Inferior parietal cortex (tissue), 1 donor: ENCODE results near the gene TREML2.

Experiments used
- DNase-seq: peaks from one replicate; pipeline ENCODE4 v3.0.0-alpha.2; 2016; ENCODE audit errors: extremely low spot score

The TREML2 gene

DNA sequence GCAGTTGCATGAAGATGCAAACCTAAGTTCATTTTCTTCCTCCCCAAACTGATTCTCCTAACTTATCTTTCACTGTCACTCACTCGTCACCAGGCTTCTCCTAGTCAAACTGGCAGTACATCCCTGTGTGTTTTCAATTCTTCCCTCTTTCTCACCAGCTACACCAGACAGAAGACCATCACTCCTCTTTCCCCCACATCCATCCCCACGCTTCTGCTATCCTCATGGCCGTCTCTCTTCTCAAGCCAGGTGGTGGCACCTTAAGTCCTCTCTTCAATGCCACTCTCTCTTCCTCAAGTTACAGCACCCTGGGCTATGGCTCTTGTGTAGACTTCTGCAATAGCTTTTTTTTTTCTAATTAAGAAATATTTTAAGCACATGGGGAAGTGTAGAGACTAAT, 23.7 kb downstream of the TREML2 start:
- no peak for DNase-seq

DNA sequence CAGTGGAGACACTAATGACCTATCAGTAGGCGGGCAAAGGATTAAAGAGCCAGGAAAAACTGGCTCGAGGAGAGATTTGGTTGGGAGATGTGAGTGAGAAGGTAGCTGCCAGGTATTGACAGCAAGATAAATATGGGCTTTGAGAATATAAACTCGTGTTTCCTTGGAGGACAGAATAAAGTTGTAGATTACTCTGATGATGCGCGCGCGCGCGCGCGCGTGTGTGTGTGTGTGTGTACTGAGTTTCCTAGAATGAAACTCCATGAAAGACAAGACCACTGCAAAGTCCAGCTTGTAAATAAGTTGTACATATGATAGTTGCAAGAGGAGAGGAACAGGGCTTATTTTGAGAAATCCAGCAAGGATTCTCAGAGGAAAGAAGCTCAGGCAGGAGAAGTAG, 24.8 kb downstream of the TREML2 start:
- no peak for DNase-seq

GRCh38 chr6:41175084-41175483, 25.9 kb downstream of the TREML2 start:
- DNase-seq = no peak

DNA sequence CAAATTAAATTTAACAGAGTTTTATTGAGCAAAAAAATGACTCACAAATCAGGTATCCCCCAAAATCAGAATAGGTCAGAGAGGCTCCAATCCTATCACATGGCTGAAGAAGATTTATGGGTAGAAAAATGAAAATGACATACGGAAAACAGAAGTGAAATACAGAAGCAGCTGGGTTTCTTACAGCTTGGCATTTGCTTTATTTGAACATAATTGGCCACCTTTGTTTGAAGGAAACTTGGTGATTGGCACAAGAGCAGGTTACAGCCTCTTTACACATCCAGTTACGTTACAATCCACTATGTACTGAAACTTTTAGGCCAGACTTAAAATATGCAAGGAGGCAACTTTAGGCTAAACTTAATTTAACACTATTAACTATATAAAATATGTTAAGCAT, 26.3 kb downstream of the TREML2 start:
- DNase-seq = no peak

- no peak for DNase-seq
Measured at GRCh38 chr6:41171908-41172307, 29.0 kb downstream of the TREML2 start.

GRCh38 chr6:41170547-41171160, 30.3 kb downstream of the TREML2 start:
- DNase-seq = no peak

- no peak for DNase-seq
Measured at GRCh38 chr6:41167173-41167963, 33.6 kb downstream of the TREML2 start.

GRCh38 chr6:41164551-41165120, 36.3 kb downstream of the TREML2 start:
- DNase-seq = no peak

DNA sequence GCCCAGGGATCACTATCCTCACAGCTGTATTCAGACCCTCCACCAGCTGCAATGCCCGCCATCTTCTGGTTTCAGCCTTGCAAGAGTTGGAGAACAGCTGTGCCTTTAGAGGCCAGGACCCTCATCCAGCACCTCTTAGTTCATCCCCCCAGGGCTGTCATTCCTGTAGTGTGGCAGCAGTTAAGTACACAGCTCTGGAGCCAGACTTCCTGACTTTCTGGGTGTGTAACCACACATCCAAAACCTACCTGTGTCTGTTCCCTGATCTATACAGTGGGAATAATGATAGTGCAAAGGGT, 37.6 kb downstream of the TREML2 start:
- no peak for DNase-seq

DNA sequence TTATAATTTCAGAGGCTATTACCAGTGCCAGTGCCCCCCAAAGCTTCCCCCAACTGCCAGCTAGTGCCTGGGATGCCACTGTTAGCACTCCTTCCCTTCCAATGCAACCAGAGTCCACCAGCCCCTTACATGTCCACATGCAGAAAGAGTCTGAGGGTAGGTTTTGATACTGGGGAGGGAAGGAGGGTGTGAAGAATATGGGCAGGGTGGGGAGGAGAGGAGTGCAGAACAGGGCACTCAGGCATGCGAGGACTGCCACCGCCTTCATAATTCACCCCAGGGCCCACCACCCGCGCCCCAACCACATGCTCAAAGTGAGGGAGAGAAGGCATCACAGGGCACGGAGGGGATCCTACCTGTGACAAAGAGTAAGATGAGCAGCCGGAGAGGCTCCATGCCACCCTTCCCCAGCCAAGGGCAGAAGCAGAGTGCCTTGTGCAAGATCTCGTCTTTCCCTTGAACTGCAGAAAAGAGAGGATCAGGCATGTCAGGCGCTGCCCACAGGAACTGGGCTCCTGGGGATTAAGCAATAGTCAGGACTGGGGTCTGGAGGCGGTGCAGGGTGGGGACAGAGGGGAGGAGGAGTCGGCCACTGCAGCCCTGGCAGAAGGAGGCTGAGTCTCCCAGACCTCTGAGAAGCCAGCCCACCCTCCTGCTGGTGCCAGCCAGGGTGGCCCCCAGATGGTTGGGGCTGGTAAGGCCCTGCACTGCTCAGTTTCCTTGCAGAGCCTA, 38.1 kb downstream of the TREML2 start, which contains the start of gene TREM2:
TSS of gene TREM2 (minus strand) at position 430 of the 732 bp plus-strand sequence. CDS start at position 396, 34 bp downstream.
- DNase-seq = no peak

GRCh38 chr6:41161851-41162552, 38.9 kb downstream of the TREML2 start:
- DNase-seq = no peak

DNA sequence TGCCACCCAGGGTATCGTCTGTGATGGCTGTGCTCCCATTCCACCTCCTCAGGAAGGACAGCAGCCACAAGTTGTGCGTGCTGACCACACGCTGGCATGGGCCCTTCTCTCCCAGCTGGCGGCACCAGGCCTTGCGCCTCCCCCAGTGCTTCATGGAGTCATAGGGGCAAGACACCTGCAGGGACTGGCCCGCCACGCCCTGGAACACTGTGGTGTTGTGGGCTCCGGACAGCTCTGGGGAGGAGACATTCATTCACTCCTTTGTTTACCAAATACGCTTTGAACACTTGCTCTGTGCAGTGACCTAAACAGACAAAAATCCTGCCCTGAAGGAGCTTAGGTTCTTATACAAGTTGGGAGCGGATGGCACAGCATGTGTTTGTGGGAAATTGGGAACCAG, 39.6 kb downstream of the TREML2 start:
- DNase-seq = no peak

DNA sequence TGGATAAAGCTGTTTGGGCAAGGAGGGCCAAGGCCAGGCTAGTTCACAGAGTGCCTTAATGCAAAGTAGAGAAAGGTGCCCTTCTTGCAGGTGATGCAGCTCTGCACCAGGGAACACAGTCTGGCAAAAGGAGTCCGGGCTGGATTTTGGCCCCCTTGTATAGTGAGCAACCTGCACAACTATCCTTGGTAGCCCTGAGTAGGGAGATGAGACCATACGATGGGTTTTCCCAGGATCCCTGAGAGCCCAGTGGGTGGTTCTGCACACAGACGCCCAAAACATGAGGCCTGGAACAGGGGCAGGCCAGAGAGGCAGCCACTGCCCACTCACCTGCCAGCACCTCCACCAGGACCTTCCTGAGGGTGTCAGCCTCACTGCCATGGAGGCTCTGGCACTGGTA, 40.0 kb downstream of the TREML2 start:
- DNase-seq = no peak

DNA sequence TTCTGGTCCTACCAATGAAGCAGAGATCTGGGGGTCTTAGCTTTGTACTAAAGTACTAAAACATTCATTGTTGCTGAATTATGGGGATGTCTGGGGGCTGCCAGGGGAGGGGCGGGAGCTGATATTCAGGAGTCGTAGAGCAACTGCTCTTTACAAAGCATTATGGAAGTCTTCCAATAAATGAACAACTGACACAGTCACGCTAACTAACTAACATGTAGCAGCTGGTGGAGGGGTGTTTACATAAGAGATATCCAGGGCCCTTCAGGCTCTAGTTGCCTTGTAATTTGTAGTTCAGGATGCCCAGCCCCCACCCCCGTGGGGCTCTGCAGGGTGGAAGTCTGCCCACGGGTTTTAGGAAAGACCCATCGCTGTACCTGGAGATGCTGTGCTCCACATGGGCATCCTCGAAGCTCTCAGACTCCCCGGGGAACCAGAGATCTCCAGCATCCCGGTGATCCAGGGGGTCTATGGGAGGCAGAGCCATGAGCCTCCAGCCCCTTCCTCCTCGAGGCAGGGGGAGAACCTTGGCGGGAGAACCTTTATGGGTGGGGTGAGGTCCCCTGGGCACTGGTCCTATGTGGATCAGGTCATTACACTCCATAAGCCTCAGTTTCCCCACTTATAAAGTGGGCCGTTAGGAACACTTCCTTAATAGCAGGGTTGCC, 41.4 kb downstream of the TREML2 start:
- DNase-seq = no peak

DNA sequence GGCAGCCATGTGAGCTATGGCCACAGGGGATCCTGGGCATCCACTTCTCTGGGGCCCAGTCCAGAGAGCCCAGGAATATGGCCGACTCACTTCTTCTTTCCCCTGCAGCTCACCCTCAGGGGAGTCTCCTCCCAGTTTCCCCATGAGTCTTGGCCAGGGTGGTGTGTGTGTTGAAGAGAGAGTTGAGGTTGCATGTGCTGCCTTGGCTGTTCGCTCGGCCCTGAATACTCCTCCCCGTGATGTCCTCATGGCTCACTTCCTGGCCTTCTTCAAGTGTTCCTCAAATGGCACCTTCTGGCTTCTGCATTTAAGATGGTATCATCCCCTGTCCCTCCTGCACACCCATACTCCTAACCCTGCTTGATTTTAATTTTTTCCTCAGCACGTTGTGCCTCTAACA, 43.6 kb downstream of the TREML2 start:
- DNase-seq = no peak

GRCh38 chr6:41156771-41157170, 44.2 kb downstream of the TREML2 start:
- no peak for DNase-seq

DNA sequence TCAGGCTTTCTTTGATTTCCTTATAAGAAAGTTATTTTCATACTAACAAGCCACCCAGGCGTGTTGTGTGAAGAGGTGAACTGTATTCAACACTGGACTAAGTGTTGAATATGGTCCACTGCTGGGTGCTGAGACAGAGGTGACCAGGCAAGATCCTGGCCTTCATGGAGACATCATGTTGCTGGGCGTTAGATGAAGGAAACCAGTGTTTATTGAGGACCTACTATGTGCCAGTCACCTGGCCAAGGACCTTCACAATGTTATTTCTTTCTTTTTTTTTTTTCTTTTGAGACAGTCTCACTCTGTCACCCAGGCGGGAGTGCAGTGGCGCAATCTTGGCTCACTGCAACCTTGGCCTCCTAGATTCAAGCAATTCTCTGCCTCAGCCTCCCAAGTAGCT, 44.9 kb downstream of the TREML2 start:
- no peak for DNase-seq

GRCh38 chr6:41155132-41155805, 45.7 kb downstream of the TREML2 start:
- no peak for DNase-seq

DNA sequence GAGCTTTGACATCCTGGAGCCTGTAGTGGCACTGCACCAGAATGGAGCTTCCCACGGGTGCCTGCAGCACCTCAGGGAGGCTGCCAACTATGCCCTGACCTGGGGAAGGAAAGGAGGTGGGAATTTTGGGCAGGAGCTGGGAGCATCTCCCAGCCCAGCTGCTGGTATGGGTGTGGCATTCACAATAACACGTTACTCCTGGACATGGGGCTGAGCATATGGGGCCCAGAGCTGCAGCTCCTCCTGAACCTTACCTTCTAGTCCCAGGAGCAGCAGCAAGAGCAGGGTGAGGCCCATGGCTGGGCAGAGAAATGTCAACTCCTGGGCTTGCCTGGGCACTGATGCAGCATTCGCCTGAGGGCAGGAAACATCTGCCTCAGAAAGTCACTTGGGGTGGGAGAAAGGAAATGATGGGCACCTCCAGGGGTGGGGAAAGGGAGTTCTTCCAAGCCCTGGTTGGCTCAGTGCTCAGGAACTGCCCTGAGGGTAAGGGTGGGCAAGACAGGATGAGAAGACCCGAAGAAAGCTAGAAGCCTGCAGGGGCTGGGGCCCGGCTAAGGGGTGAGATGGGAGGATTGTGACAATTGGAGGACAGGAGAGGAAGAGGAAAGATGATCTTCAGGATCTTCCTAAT, 46.8 kb downstream of the TREML2 start, which contains the start of gene TREML1:
TSS of gene TREML1 (minus strand) at position 356 of the 634 bp plus-strand sequence. CDS start at position 297, 59 bp downstream.
- no peak for DNase-seq

GRCh38 chr6:41153451-41153850, 47.5 kb downstream of the TREML2 start:
- DNase-seq = no peak
